ENCODE measurements around the gene ZNF521.

The ZNF521 gene

DNA sequence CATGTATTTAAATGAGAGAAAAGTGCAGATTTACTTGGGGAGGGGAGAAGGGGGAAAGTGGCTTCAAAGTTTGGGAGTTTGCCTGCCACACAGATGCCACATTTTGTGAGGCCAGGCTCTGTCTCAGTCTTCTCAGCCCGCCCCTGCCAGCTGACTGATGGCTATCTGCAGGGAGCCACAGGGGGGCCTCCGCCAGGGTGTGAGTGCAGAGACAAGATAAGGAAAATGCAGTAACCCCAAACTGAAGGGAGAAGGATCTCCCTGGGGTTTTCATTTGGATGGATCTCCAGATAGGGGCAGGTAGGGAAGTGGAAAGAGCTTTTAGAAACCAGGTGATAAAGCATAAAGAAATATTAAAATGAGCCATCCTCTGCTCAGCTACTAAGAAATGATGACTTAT, 128.8 kb downstream of the ZNF521 start:
- no peak for DNase-seq

DNA sequence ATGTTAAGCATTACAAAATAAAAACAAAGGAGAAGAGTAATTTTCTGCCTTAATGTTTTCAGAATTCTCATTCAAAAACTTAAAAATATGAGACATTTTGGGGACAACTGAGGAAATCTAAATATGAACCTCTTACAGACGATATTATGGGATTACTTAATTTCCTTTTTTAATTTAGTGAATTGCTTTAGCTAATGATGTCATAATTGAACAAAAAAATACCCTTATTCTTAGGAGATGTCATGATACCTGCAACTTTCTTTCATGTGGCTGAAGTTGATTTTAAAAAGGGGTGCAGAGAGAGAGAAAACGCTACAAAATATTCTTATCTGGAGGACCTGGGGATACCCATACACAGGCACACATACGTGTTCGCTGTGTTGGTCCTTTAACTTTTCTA, 129.3 kb downstream of the ZNF521 start:
- DNase-seq, result no peak

DNA sequence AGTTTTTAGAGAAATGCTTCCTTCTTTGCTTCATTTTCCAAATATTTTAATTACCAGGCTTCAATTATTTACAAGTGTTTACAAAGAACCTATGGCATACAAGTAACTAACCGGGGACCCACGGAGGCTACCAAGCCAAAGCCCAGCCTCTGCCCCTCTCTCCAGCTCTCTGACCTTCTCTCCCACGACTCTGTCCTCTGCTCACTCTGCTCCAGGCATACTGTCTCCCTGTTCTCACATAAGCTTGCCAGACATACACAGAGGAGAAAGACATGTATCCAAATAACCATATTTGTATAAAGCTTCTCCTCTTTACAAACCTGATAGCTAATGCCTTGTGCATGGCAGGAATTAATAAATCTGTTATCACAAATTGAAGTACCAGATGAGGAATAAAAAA, 141.3 kb downstream of the ZNF521 start:
- no peak for DNase-seq

DNA sequence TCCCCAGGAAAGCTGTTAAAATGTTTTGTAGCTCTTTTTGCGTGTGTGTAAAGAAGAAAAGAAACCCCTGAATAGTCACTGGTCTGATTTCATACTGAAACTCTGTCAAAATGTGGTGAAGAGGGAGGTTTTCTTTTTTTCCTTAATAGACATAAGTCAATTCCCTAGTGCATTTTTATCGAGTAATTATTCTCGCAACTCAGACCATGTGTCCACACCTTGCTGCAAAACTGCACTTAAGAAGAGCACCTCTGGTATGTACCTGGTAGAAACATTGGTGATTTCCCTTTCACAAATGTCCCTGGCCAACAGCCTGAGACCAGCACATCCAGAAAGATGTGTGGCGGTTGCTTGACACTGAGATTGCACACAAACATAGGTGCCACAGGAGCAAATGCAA, 159.9 kb downstream of the ZNF521 start:
- no peak for DNase-seq

DNA sequence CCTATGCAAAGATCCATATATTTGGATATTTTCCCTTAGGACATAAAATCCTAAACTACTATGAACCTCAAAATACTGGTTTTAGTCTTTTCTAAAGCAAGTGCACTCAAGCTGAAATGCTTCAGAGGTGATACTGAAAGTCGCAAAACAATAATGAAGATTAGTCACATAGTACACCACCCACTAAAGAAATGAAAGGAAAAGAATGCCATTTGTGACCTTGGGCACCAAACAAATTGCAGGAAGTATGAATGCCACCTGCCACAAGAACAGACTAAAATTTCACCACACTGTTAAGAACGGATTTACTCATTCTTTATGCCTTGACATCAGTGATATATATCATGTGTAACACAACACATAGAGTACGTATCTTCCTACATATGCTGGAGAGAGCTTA, 161.5 kb downstream of the ZNF521 start:
- no peak for DNase-seq

DNA sequence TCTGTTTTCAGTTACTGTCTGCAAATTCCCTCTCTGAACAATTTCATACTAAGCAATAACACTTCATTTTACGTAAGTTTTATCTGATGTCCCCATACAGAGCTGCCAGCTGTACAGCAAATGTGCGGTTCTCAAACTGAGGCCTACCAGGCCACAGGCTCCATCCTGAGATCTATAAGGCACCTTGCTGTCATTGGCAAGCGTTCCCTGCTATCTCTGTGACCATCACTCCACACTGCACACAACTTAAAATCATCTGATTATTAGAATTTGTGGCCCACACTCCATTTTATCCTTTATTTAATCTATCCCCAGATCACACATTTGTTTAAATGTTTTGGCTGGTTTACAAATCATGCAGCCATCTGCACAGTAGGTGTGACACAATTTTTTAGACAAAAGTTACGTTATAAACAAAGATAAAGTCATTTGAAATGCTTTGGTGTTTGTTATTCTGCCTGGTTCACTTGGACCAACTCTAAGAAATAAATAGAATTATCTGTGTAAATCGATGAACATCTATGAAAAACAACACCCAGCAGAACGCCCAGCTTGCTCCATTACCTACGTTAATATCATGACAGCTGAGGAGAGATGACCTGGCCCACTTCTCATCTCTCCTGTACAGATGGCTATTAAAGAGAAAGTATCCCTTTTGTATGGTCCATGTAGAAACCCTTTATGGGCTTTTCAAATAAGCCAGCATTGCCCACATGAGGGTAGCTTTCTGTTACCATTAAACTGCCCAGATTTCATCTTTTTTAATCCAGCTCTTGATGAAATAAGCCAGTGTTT, 162.4 kb downstream of the ZNF521 start:
- no peak for DNase-seq

DNA sequence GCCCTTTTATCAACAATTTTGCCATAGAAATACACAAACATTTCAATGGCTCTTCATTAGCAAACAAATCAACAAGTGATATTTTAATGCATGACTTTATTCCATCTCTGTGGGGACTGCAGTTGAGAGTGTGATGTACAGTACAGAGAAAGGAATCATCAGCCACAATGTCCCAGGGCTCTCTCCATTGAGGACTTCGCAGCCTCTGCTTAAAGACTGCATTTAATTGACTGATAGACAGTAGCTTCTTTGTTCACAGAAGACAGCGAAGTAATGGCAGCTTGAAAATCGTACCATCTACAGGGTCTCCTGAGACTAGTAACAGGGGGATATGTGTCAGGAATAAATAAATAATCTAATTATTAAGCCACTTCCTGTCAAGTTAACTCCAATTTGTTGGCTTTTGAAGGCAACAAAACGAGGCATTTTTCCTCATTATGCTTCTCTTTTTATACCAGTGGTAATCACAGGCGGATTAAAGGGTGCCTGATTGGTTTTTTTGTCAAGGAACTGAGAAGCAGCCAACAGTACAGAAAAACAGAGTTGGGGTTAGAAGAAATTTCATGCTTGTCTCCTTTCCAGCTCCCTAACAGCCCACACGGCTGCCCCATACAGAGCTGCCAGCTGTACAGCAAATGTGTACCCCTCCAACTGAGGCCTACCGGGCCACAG, 164.3 kb downstream of the ZNF521 start:
- no peak for DNase-seq

DNA sequence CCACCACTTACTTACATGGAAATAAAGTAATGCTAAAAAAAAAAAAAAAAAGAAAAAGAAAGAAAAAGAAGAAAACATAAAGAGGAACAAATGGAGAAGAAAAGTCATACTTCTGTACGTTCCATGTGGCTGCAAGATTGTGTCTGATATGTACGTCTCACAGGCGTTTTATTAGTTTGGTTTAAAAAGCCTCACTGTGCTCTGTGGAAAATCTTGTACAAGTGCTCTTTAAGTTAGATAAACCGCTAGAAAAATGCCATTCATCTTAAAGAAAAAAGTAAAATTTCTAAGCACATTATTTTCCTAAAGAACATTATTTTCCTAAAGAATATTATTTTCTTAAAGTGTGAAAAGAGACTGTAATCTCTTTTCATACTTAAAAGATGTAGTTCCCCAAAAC, 165.1 kb downstream of the ZNF521 start:
- no peak for DNase-seq

DNA sequence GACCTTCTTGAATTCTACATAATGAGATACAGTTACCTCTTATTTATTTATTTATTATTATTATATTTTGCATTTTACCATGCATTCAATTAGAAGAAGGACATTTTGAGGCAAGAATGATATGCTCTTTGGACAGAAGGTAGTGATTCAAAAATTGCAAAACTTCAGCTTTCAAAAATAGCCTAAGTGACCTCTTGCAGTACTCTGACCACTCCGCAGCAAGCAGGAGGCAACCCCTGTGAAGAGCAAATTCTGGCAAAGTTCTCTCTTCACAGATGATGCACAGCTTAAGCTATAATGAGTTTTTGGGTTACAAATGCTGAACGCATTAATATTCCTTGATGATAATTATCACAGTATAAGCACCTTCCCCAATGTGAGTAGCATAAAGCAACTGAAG, 170.0 kb downstream of the ZNF521 start:
- DNase-seq, result no peak

DNA sequence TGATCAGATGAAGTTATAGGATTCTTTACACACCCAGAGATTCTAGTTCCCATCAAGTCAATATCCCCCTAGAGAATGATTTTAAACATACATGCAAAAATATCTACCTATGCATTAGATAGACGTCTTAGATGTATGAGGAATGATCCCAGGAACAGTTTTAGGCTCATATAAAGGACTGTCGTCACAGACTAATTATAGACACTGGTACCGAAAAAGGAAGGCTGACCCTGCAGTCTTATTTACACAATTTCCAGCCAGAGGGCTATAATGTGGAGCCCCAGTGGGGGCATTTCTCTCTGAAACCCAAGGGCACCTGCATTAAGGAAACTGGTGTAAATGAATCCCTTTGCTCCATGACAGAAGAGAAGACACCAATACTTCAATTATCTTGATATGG, 170.4 kb downstream of the ZNF521 start:
- DNase-seq, result no peak

DNA sequence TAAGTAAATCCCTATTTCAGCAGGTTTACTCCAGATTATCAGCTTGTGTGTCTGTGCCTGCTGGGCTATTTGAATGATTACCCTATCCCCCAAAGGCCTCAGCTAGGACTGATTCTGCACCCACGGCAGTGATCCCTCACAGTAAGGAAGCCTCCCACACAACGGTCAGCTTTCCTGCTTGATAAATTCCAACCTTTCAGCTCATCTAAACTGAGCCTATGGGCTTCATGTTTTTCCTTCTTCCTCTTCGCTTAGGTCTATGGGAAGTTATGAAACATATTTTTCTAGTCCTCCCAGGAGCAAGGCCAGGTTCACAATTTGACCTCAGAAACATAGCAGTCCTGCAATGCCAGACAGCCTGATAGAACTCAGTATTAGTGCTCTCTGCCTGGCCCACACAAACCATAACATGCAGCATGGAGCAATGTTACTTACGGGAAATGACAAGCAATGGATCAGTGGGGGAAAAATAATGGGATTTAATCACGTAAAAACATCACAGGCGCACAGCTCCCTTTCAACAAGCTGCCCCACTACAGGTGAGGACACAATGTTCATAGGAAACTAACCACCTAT, 170.9 kb downstream of the ZNF521 start:
- no peak for DNase-seq

DNA sequence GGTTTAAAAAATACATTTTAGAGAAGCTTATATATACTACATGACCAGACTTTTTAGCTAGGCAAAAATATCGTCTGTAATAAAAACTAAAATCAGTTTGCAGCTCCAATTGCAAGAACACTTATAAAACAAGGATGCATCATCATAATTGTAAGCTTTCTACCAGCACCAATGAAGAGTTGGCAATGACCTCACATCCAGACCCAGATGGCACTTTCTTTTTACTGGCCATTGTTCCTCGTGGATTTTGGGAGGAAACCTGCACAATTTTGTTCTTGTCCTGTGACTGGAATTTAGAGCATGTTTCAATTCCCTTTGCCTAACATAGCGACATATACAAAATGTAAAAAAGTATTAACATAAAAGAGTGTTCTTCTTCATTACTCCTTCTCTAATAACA, 174.3 kb downstream of the ZNF521 start:
- no peak for DNase-seq

DNA sequence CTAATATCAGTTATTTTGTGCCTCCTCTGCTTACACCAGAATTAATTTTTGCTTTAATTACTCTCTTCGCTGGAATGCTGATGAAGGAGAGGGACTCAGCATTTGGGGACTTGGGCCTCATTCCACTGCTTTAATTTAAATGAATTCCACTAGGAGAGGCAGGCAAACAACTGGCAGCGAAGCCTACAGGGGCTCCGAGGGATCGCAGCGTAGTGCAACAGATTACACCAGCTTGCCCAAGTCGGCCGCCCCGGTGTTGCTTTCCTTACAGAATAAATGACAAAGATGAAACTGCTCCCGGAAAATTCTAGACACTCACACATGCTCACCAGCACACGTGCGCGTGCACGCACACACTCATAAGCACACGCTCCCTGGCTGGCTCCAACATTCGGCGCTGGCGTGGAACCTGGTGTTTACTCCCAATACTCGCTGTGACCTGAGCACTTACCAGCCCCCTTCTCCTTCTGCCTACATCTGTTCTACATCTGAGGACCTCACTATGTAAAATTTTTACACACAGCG, 175.4 kb downstream of the ZNF521 start:
- DNase-seq, result no peak

DNA sequence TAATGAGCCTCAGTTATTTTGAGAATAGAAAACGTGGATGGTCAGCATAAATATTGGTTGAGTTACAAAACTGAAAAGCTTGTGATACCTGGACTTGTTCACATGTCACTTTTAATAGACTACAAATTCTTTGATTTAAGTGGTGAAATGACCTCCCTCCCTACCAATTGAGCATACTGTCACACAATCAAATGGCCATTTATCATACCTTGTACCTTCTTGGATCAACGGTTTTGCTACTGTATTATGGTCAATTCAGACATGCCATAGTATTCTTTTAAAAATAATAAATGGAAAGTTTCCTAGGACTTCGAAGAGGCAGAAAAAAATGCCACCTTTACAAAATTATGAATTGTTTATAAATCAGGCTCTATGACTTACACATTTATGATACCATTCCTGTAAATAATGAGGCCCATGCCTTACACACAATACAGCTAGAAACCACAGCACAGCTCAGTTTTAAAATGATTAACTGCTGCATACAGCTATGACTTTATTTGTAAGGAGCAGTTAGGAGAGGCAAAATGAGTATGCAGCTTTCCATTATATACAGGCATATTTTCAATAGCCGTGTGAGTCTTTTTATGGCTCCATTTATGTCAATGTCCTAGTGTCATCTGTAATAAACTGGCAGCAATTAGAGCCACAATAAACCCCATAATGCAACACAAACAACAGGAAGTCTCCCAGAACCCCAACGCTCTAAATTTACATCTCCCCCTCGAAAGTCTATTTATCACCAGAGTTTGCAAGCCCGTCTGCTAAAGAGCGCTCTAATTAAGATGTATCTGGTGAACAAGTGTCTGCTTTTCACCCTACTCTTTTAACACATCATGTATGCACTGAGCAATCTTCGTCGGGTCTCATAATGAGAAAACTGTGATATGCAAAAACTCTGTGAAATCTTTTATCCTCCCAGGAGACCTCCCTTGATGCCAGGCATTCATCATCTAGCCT, 176.1 kb downstream of the ZNF521 start:
- no peak for DNase-seq

DNA sequence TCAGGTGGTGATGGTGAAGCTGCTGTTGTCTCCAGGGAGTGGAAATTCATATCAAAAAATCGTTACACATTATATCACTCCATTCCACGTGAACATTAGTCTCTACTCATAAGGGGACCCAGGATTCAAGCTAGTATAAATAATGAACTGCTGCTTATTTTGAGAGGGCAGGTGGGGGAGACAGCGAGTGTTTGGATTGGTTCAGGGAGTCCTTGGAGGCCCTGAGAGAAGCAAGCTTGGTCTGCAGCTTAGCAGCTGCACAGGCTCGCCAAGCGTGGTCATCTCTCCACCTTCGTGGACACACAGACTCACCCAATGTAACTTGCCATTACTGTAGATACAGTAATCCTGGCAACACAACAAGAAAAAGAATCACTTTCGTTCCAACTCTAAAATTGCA, 177.6 kb downstream of the ZNF521 start:
- DNase-seq, result no peak

DNA sequence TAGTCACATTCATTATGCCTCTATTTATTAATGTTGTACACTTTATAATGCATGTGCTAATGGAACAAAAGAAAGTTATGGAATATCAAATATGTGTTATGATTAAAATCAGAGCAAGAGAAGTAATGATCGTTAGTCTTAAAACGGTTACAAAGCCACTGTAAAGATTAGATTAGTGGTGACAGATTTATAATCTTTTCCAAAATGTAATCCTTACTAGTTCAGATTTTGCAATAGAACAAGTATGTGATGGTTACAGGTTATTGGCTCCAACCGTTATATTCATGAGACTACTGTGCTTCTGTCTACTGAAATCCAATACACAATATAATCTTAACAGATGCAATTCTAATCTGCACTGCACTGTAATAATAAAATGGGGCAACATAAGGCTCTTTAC, 180.6 kb downstream of the ZNF521 start:
- DNase-seq, result no peak

DNA sequence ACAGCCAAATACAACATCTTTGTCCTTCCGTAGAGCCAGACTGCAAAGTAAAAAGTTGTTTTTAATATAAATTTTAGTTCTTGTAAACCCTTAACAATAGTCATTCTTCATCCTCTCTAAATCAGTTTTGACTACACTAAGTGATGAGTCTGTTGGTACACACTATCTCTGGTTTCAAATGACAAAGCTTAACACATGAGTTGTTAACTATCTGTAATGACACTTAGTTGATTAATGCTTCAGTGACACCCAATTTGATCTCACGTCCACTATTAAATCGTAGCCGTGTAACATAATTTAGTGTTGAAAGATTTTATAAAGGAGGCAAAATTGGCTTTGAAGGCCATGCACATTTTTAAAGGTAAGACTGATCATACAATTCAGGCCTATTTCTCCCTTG, 181.6 kb downstream of the ZNF521 start:
- DNase-seq, result no peak

DNA sequence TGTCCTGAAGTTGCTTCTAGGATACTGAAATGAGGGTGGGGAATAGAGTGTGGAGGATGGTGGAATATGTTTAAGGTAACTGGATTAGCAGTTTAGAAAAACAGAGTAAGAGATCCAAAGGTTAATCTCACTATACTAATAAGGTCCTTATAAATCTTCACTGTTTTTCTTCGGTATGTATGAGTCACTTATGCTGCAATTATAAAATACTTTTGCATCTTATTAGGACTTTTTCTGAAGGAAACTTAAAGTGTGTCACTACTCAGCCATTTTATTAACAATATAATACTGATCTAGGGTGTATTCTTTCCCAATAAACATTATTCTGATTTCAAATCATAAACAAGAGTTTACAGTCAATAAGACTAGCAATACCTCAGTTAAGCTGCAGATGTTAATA, 182.3 kb downstream of the ZNF521 start:
- no peak for DNase-seq

DNA sequence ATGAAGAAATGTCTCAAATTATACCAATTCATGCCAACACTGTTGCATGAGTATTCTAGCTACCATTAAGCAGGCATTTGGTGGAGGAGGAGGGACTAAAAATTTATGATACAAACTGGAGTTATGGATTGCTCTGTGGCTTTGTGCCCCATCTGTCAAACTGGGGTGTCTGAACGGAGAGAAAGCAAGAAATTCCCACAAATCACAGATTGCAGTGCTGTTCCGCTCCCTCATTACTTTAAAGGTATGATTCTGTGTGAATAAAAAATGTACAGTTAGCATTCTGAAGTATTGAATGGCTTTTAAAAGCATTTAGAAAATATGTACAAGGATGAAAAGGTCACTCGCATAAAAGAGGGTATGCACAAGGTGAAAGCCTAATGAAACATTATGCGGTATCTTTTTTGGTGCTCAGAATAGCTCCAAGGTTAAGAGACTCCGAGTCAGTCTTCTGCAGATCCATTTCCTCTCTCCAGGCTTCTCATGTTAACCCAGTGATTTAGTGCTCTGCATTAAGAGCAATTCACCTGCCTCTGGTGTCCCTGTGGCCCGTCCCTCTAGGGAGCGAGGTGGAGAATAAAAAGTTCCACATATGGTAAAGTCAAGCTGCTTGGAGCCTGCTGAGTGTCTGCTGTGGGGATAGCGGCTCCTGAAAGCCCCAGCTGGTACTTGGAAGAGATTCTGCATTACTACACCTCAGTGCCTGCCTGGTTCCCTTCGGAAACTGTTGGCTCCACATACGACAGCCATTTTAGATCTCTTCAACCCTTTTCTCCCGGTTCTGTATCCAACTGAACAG, 184.2 kb downstream of the ZNF521 start:
- no peak for DNase-seq

DNA sequence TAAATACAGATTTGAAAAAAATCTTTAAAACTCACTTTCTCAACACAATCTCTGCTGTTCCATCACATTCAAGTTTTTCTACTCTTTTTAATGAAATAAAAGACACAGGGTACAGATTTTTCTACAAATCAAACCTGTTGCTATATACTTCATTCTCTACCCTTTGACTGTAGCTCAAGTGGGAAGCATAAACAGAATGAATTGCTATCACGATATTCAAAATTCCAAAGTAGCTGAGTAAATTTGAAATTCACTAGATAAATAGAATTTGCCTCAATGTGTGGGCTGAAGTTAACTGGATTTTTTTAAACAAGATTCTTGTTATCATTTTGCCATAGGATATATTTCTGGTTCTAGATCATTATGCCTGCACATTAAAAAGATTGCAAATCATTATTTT, 185.9 kb downstream of the ZNF521 start:
- DNase-seq, result no peak

DNA sequence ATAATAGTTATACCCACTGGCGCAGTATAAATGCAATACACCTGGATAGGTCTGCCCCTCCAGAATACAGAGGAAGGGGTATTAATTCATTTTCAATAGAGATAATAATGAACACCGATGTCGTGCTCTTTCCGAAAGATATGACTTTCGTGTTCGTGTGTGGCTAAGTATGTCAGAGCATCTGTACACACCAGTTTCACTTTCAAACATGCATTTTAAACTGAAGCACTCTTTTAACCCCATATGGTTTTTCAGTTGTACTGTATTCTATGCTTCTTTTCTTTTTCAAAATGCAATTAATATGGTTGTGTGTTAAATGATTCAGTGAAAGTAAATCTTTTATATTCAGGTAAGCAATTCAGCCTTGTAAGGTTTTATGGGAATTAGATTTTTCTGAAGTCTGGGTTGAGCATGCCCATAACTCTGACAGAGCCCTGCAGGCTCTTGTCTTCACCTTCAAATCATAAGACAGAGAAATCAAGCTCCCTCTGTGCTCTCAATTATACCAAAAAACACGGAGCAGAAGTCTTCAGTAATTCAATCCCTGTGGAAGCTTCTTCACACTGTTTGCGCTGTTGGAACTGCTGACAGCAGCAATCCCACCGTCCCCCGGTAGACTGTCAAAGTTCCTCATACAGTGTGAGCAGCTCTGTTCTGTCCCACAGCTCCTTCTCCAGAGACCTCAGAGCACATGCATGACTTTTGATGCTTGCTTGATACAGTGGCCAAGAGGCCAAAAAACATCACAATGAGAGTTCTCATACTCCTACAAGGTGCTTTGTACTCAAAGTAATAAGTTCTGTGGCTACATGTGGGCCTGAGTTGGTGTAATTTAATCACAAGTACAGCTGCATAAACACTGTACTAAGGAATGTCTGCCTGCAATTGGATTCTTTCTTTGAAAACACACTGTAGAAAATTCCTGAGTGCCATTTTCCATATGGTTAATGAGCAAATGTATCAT, 186.8 kb downstream of the ZNF521 start:
- DNase-seq, result no peak
